Measurements from ENCODE around the gene MAP2K5.

The MAP2K5 gene

GRCh38 chr15:67542420-67543347 is at the start of gene MAP2K5:
Gene MAP2K5 (plus strand): TSS chr15:67542703. CDS start chr15:67543336, 633 bp downstream.
- Mint-ChIP-seq H3K9me3 (no peaks in the 10 kb centered on the region), H3K36me3 (ENCODE audit: low read depth) (peaks cover 41% of the 10 kb centered on the region), H3K4me1 (ENCODE audit: low read depth) (peaks cover 25% of the 10 kb centered on the region), H3K27me3 (peaks cover 2% of the 10 kb centered on the region), H3K27ac (peak within 1 kb of the TSS; percentile 93), H3K4me3 (peak within 1 kb of the TSS; percentile 93)
- intact Hi-C loops (cut with micrococcal nuclease) = loop anchor here (2.0 to 5.0 kb wide), 3 partner anchors 22 to 85 kb away; partner anchors contain the start of gene C15orf61

DNA sequence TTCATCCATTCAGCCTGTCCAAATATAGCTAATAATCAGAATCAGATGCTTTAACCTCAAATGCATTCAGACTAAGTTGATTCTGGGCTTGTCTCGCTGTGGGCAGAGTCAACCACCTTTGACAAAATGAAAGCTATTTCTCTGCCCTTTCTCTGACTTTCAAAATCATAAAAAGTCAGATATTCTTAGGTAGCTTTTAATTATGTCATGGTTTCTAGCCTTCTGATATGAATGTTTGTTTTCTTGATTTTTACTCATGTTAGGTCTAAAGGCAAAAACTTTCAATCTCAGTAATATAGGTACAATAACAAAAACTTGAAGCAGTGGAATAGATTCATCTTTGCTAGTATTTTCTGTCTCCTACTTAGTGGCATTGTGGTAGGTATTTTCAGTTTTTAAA is 46.9 kb upstream of the MAP2K5 start:
- H3K27me3 Mint-ChIP-seq = no peaks in the 10 kb centered on the region
- intact Hi-C loops (cut with micrococcal nuclease) = no loop called here
- no peaks in the 10 kb centered on the region for H3K9me3 Mint-ChIP-seq
- H3K27ac Mint-ChIP-seq = no peak overlapping the region
- no peak overlapping the region for H3K4me3 Mint-ChIP-seq
- H3K4me1 Mint-ChIP-seq (ENCODE audit: low read depth) = peaks cover 6% of the 10 kb centered on the region
- no peaks in the 10 kb centered on the region for H3K36me3 Mint-ChIP-seq (ENCODE audit: low read depth)

- H3K4me3 Mint-ChIP-seq = no peak overlapping the region
- intact Hi-C loops (cut with micrococcal nuclease) = loop anchor here (5.0 kb wide), 1 partner anchor 331 kb away; no protein-coding TSS in a partner anchor
- no peaks in the 10 kb centered on the region for H3K27me3 Mint-ChIP-seq
- H3K27ac Mint-ChIP-seq = no peak overlapping the region
- H3K4me1 Mint-ChIP-seq (ENCODE audit: low read depth) = peaks cover 25% of the 10 kb centered on the region
- no peaks in the 10 kb centered on the region for H3K9me3 Mint-ChIP-seq
- no peaks in the 10 kb centered on the region for H3K36me3 Mint-ChIP-seq (ENCODE audit: low read depth)
Observed at GRCh38 chr15:67501177-67501835, 41.2 kb upstream of the MAP2K5 start.

DNA sequence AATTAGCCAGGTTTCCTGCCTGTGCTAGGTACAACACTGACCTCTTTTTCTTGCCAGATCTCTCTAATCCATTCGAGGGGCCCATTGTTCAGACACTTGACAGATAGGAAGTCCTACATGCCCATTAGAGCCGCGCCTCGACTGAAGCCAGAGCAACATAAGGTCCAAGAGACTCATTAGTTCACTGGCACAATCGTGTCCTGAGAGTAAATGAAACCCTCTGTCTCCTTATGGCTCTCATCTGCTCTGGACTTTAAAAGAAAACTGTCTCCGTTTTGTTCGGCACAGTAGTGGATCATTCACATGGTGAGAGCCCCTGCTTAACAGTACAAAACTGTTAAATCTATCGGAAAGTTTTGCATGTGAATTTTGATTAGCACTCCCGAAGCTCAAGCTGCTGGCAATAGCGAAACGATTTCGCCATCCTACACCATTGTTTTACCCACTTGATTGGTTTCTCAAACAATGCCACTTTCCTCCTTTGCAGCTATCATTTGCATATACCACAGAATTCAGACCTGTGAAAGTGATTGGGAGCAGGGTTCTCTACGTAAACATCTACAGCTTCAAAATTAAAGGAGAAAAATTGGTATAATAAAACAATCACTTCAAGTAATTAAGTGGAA is 40.6 kb upstream of the MAP2K5 start:
- intact Hi-C loops (cut with micrococcal nuclease) = loop anchor here (5.0 kb wide), 1 partner anchor 330 kb away; no protein-coding TSS in a partner anchor
- H3K4me3 Mint-ChIP-seq = no peak overlapping the region
- peaks cover 31% of the 10 kb centered on the region for H3K4me1 Mint-ChIP-seq (ENCODE audit: low read depth)
- no peak overlapping the region for H3K27ac Mint-ChIP-seq
- no peaks in the 10 kb centered on the region for H3K36me3 Mint-ChIP-seq (ENCODE audit: low read depth)
- no peaks in the 10 kb centered on the region for H3K27me3 Mint-ChIP-seq
- H3K9me3 Mint-ChIP-seq = no peaks in the 10 kb centered on the region

DNA sequence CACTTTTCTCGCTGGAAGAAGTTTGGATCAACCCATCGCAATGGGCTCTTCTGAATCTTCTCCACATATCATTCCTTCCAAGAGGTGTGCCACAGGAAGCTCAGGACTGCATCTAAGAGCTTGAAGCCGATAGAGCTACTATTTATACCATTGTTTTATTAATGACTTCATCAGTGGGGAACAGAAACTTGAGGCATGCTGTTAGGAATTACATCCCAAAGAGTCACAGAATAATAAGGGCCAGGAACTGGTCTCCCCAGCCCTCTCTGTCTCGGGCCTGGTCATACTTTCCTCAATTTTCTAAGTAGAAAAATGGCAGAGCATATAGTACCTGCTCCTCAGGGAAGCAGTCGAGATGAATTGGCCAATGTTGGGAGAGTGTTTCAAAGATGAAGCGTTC is 38.4 kb upstream of the MAP2K5 start:
- Mint-ChIP-seq H3K36me3 (ENCODE audit: low read depth) (no peaks in the 10 kb centered on the region), H3K4me1 (ENCODE audit: low read depth) (peaks cover 36% of the 10 kb centered on the region), H3K4me3 (no peak overlapping the region), H3K27ac (no peak overlapping the region), H3K27me3 (no peaks in the 10 kb centered on the region), H3K9me3 (no peaks in the 10 kb centered on the region)
- intact Hi-C loops (cut with micrococcal nuclease) = loop anchor here (5.0 kb wide), 1 partner anchor 328 kb away; no protein-coding TSS in a partner anchor

- Mint-ChIP-seq H3K27ac (no peak overlapping the region), H3K4me1 (ENCODE audit: low read depth) (peaks cover 36% of the 10 kb centered on the region), H3K4me3 (no peak overlapping the region), H3K36me3 (ENCODE audit: low read depth) (no peaks in the 10 kb centered on the region), H3K9me3 (no peaks in the 10 kb centered on the region), H3K27me3 (no peaks in the 10 kb centered on the region)
- intact Hi-C loops (cut with micrococcal nuclease) = loop anchor here (5.0 kb wide), 2 partner anchors 38 to 328 kb away; partner anchors contain the start of gene MAP2K5
Observed at GRCh38 chr15:67504796-67505195, 37.7 kb upstream of the MAP2K5 start.

GRCh38 chr15:67505675-67506572 is 36.6 kb upstream of the MAP2K5 start:
- Mint-ChIP-seq H3K4me1 (ENCODE audit: low read depth) (peaks cover 43% of the 10 kb centered on the region), H3K9me3 (no peaks in the 10 kb centered on the region), H3K27me3 (no peaks in the 10 kb centered on the region), H3K36me3 (ENCODE audit: low read depth) (no peaks in the 10 kb centered on the region), H3K4me3 (no peak overlapping the region), H3K27ac (peak overlapping the region; percentile 78)
- intact Hi-C loops (cut with micrococcal nuclease) = loop anchor here (5.0 kb wide), 1 partner anchor 36 kb away; the partner anchor contains the start of gene MAP2K5

GRCh38 chr15:67506775-67507747 is 35.4 kb upstream of the MAP2K5 start:
- Mint-ChIP-seq H3K9me3 (no peaks in the 10 kb centered on the region), H3K4me1 (ENCODE audit: low read depth) (peaks cover 43% of the 10 kb centered on the region), H3K4me3 (no peak overlapping the region)

GRCh38 chr15:67508407-67508806 is 34.1 kb upstream of the MAP2K5 start:
- Mint-ChIP-seq H3K9me3 (no peaks in the 10 kb centered on the region), H3K4me1 (ENCODE audit: low read depth) (peaks cover 43% of the 10 kb centered on the region), H3K27me3 (no peaks in the 10 kb centered on the region), H3K27ac (no peak overlapping the region), H3K36me3 (ENCODE audit: low read depth) (peaks cover 18% of the 10 kb centered on the region), H3K4me3 (no peak overlapping the region)
- intact Hi-C loops (cut with micrococcal nuclease) = loop anchor here (5.0 kb wide), 1 partner anchor 34 kb away; the partner anchor contains the start of gene MAP2K5

More at GRCh38 chr15:67506775-67507747, 35.4 kb upstream of the MAP2K5 start:
- Mint-ChIP-seq H3K27me3 (no peaks in the 10 kb centered on the region), H3K36me3 (ENCODE audit: low read depth) (peaks cover 5% of the 10 kb centered on the region), H3K27ac (peak overlapping the region; percentile 78)
- intact Hi-C loops (cut with micrococcal nuclease) = loop anchor here (5.0 kb wide), 1 partner anchor 35 kb away; the partner anchor contains the start of gene MAP2K5

GRCh38 chr15:67509918-67510317 is 32.6 kb upstream of the MAP2K5 start:
- Mint-ChIP-seq H3K4me1 (ENCODE audit: low read depth) (peaks cover 31% of the 10 kb centered on the region), H3K27me3 (no peaks in the 10 kb centered on the region), H3K9me3 (no peaks in the 10 kb centered on the region), H3K36me3 (ENCODE audit: low read depth) (peaks cover 26% of the 10 kb centered on the region), H3K27ac (no peak overlapping the region), H3K4me3 (no peak overlapping the region)
- intact Hi-C loops (cut with micrococcal nuclease) = loop anchor here (5.0 to 10.0 kb wide), 2 partner anchors 32 to 255 kb away; partner anchors contain the start of genes AAGAB, IQCH and MAP2K5

DNA sequence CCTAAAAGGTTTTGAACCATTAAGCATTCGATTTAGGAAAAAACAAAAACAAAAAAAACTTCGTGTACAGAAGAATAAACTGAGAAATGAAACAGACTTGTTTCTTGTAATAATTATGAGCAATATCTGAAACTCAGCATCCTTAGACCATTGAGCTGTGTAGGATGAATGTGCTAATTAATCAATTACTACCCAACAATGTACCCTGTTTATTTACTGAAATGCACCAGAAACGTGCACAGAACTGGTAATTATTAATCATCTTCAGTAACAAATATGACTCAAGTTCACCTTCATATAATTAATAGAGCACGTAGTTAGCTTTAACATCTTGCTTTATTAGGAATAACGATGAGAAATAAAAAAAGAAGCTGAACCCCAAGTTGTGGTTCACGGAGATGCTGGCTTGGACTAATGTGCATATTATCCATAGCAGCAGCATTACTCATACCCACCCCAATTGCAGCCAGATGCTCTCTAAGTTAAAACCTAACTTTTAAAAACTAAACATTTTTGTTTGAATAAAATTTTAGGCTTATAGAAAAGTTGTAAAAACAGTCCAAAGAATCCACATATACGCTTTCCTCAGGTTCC is 31.8 kb upstream of the MAP2K5 start:
- H3K36me3 Mint-ChIP-seq (ENCODE audit: low read depth) = peaks cover 30% of the 10 kb centered on the region
- no peaks in the 10 kb centered on the region for H3K9me3 Mint-ChIP-seq
- H3K27ac Mint-ChIP-seq = no peak overlapping the region
- peaks cover 24% of the 10 kb centered on the region for H3K4me1 Mint-ChIP-seq (ENCODE audit: low read depth)
- H3K27me3 Mint-ChIP-seq = no peaks in the 10 kb centered on the region
- no peak overlapping the region for H3K4me3 Mint-ChIP-seq
- intact Hi-C loops (cut with micrococcal nuclease) = loop anchor here (10.0 kb wide), 1 partner anchor 256 kb away; the partner anchor contains the start of genes AAGAB and IQCH

Measured in dendritic cell treated with granulocyte-macrophage colony-stimulating factor and Interleukin-4, amounts not matched to agents 40 ng/mL and 50 ng/mL, for 4 days (primary cell).